Stimulated activated CD4-positive, alpha-beta T cell treated with anti-CD3 and anti-CD28 coated beads, Interleukin-1b, Interleukin-23, amount 100 ng/mL, for 24 hours (primary cell): Measurements from ENCODE around the gene ARHGAP5.
"Not testable (repeated sequence)": the region's sequence is repeated elsewhere in the genome, so short reads cannot be mapped to it uniquely, and the experiment has no call there.

Experiments used
- DNase-seq, 4 experiments: peaks; one replicate each; pipeline ENCODE4 v3.0.0-alpha.2; 2020; ENCODE audit warnings: low read depth in 4 of 4, low spot score in 1 of 4

Gene ARHGAP5

DNA sequence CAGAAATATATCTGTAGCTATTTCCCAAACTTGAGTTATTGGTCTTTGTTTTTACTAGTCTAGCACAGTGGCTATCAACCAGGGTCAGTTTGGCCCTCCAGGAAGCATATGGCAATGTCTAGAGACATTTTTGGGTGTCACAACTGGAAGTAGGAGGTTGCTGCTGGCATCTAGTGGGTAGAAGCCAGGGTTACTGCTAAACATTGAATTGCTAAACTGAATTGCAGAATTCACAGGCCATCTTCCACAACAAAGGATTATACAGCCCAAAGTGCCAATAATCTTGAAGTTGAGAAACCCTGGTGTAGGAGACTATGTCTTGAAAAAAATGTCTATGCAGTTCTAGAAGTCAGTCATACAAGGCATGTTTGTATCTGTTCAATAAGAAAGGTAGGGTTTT, 27.7 kb downstream of the ARHGAP5 start:
- no peak for DNase-seq

DNA sequence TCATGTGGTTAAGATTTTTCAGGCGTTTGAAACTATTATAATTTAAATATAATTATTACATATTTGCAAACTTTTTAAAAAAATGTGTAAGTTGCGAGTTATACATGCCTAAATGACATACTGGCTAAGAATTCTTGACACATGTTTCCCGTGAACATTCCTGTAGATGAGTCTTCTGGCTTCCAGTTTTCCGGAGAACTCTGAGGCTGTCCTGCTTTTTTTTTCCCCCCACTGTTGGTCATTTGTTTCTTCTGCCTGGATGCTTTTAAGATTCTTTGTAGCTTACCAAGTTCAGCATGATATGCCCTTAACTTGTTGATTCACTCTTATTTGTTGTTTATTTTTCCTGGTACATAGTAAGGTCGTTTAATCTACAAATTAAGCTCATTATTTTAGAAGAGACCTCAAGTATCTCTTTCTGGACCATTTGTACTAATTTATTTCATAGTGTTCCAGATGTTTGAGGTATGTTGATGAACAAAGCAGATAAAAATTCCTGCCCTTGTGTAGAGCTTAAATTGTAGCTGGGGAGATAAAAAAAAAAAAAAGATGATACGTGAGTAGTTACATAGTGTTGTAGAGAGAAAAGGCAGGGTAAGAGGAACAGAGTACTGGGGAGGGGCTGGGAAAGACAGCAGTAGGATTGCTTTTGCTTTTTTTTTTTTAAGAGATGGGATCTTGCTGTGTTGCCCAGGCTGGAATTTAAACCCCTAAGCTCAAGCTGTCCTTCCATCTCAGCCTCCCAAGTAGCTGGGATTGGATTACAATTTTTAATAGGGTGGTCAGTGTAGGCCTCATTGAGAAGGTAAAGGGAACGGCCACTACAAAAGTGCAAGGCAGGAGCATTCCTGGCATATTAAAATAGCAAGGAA, 32.8 kb downstream of the ARHGAP5 start:
- no peak for DNase-seq

DNA sequence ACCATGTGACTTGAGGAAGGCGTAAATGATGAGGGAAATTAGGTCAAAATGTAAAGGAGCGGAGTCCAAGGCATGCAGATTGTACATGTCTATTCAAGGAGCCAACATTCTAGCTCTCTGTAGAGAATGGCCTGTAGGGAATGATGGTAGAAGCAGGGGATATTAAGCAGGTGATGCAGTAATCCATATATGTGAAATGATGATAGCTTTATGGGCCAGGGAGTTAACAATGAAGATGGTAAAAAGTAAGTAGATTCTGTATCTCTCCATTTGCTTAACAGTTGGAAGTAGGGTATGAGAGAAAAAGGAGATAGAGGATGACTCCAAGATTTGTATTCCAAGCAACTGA, 33.4 kb downstream of the ARHGAP5 start:
- DNase-seq, result no peak

- no peak for DNase-seq
Measured at GRCh38 chr14:32121536-32121935, 44.4 kb downstream of the ARHGAP5 start.

DNA sequence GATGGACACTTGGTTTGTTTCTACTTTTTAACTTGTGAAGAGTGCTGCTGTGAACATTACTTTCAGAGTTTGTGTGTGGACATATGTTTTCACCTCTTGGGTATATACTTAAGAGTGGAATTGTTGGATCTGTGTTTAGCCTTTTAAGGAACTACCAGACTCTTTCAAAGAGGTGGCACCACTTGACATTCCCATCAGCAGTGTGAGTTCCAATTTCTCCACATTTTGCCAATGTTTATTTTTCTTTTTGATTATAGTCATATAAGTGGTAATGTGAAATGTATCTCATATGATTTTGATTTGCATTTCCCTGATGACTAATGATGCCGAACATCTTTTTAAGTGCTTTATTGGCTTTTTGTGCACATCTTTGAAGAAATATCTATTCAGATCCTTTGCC, 44.8 kb downstream of the ARHGAP5 start:
- no peak for DNase-seq

DNA sequence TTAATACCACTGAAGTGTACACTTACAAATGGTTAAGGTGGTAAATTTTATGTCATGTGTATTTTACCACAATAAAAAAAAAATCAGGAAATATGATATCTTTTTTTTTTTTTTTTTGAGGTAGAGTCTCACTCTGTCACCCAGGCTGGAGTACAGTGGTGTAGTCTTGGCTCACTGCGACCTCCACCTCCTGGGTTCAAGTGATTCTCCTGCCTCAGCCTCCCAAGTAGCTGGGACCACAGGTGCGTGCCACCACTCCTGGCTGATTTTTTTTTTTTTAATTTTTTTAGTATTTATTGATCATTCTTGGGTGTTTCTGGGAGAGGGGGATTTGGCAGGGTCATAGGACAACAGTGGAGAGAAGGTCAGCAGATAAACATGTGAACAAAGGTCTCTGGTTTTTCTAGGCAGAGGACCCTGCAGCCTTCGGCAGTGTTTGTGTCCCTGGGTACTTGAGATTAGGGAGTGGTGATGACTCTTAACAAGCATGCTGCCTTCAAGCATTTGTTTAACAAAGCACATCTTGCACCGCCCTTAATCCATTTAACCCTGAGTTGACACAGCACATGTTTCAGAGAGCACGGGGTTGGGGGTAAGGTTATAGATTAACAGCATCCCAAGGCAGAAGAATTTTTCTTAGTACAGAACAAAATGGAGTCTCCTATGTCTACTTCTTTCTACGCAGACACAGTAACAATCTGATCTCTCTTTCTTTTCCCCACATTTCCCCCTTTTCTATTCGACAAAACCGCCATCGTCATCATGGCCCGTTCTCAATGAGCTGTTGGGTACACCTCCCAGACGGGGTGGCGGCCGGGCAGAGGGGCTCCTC, 50.0 kb downstream of the ARHGAP5 start:
- DNase-seq, result not testable (repeated sequence)

DNA sequence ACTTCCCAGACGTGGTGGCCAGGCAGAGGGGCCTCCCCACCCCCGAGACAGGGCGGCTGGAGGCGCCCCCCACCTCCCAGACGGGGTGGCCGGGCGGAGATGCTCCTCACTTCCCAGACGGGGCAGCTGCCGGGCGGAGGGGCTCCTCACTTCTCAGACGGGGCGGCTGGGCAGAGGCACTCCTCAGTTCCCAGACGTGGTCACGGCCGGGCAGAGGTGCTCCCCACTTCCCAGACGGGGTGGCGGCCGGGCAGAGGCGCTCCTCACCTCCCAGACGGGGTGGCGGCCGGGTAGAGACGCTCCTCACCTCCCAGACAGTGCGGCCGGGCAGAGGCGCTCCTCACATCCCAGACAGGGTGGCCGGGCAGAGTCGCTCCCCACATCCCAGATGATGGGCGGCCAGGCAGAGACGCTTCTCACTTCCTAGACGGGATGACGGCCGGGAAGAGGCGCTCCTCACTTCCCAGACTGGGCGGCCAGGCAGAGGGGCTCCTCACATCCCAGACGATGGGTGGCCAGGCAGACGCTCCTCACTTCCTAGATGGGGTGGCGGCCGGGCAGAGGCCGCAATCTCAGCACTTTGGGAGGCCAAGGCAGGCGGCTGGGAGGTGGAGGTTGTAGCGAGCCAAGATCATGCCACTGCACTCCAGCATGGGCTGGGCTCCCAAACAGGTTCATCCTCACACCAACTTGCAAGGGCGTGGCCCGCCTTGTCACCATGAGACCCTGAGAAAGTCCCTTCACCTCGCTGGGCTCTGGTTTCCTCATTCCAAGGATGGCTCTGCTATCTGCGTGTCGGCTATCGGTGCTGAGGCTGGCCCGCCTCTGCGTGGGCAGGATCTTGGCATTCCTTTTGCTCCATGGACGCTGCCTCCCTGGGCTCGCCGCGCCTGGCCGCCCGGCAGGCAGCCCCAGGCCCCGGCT, 50.9 kb downstream of the ARHGAP5 start:
- DNase-seq, result not testable (repeated sequence)

DNA sequence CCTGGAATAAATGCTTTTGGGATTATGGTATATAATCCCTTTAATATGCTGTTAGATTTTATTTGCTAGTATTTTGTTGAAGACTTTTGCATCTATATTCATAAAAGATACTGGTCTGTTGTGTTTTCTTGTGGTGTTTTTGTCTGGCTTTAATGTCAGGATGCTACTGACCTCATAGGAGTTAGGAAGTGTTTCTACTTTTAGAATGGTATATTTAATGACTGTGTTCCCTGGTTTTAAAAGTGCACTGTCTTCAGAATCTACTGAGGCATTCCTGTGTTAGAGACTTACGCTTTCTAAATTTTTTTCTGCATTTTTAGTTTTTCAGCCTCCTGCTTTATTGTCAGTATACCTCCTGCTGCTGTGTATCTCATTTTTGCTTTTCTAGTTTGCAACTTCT, 51.6 kb downstream of the ARHGAP5 start:
- no peak for DNase-seq

DNA sequence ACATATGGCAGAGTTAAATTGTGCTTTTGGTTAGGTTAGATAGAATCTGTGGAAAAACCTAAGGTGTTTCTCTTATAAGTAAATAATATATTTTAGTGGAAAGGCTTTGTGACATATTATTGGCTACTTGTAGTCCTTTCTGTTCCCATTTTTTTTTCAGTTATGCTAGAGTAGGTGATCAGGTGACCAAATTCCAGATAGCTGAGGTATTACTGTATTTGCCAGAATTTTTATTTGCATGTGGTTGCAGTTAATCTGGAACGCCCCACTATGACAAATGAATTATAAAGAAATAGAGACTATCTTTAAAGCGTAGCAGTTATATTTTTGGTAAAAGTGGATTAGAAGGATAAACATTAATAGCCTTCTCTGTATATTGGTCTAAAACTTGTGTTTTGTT, 52.0 kb downstream of the ARHGAP5 start:
- DNase-seq, result no peak

GRCh38 chr14:32131689-32132088, 54.6 kb downstream of the ARHGAP5 start:
- not testable (repeated sequence) for DNase-seq

- no peak for DNase-seq
Measured at GRCh38 chr14:32134448-32135097, 57.5 kb downstream of the ARHGAP5 start.

- no peak for DNase-seq
Measured at GRCh38 chr14:32136027-32136825, 59.1 kb downstream of the ARHGAP5 start.

DNA sequence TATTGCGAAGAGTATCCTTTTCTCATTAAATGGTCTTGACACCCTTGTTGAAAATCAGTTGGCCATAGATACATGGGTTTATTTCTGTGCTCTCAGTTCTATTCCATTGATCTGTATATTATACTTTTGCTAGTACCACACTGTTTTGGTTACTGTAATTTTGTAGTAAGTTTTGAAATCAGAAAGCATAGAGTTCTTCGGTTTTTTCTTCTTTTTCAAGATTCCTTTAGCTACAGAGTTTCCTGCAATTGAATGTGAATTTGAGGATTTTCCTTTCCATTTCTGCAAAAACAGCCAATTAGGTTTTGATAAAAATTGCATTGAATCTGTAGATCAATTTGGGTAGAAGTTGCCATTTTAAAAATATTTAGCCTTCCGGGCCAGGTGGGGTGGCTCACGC, 60.2 kb downstream of the ARHGAP5 start:
- DNase-seq, result no peak

- no peak for DNase-seq
Measured at GRCh38 chr14:32137892-32138291, 60.8 kb downstream of the ARHGAP5 start.

GRCh38 chr14:32142341-32142740, 65.2 kb downstream of the ARHGAP5 start:
- no peak for DNase-seq

- no peak for DNase-seq
Measured at GRCh38 chr14:32142754-32143437, 65.8 kb downstream of the ARHGAP5 start.

DNA sequence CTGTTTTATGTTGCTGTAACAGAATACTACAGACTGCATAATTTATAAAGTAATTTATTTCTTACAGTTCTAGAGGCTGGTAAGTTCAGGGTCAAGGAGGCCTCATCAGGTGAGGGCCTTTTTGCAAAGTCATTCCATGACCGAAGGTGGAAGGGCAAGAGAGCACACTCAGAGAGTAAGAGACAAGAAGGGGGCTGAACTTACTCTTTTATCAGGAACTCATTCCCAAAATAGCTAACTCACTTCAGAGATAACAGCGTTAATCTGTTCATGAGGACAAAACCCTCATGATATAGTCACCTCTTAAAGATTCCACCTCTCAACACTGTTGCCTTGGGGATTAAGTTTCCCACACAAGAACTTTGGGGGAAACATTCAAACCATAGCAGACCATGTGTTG, 73.3 kb downstream of the ARHGAP5 start:
- DNase-seq, result no peak

- no peak for DNase-seq
Measured at GRCh38 chr14:32166029-32166428, 88.9 kb downstream of the ARHGAP5 start.

DNA sequence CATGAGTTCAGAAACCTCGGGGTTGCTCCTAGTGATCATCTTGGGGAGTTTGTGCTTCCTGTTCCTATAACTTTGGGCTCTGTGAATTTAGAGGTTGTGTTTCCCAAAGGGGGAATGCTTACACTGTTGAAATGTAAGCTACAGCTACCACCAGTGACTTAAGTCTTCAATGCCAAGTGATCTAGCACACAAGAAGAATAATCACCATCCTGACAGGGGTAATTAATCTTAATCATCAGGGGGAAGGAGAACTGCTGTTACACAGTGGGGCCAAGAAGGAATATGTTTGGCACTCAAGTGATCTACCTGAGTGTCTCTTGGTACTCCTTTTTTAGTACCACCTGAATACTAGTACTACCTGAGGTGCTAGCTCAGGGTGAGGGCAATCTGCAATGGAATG, 89.8 kb downstream of the ARHGAP5 start:
- DNase-seq, result no peak
